HG02938 (cell line): ENCODE measurements around the gene INO80E.
"Not testable (repeated sequence)": the region's sequence is repeated elsewhere in the genome, so short reads cannot be mapped to it uniquely, and the experiment has no call there.

Experiments
- ATAC-seq: cut with Tn5 transposase; IDR thresholded peaks from one replicate; pipeline ENCODE4 v1.9.1; 2021; ENCODE audit warnings: mild to moderate bottlenecking, moderate library complexity; ENCODE audit not compliant: unreplicated experiment

The INO80E gene, protein sequence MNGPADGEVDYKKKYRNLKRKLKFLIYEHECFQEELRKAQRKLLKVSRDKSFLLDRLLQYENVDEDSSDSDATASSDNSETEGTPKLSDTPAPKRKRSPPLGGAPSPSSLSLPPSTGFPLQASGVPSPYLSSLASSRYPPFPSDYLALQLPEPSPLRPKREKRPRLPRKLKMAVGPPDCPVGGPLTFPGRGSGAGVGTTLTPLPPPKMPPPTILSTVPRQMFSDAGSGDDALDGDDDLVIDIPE

DNA sequence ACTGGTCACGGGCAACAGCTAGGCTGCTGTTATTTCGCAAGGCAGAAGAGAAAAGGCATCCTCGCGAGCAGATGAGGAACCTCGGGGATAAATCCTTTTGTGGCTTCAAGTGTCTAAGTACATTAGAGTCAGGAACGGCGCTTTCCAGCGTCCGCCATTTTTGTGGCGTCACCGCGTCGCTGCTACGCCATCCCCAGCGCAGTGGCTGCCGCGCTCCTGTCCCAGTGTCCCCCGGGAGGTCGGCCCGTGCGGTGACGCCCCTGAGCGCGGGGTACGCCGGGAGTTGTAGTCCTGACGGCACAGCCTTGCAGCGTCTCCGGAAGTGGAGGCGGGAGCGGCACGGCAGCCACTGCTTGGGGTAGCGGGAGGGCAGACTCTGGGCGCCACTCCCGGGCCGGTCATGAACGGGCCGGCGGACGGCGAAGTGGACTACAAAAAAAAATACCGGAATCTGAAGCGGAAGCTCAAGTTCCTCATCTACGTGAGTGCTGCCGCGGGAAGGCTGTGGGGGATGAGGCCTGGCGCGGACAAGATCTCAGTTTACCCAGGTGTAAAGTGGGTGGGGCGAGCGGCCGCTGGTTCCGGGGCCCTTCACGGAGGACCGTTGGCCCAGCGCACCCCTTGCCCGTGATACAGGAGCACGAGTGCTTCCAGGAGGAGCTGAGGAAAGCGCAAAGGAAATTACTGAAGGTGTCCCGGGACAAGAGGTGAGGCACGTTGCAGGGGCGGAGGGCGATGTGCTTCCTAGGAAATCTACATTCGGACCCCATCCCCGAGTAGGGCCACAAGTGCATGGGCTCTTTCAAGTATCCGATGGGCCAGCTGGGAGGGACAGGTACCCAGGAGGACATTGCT lies at the start of gene INO80E:
TSS of gene INO80E (plus strand) at position 331 of the 855 bp plus-strand sequence. CDS start at position 401, 70 bp downstream.
- ATAC-seq = peak; percentile 88

DNA sequence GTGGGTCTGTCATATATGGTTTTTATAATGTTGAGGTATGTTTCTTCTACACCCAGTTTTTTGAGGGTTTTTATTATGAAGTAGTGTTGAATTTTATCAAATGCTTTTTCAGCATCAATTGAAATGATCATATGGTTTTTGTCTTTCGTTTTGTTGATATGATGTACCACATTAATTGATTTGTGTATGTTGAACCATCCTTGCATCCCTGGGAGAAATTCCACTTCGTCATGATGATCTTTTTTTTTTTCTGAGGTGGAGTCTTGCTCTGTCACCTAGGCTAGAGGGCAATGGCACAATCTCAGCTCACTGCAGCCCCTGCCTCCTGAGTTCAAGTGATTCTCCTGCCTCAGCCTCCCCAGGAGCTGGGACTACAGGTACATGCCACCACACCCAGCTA lies 48.1 kb upstream of the INO80E start:
- ATAC-seq = no peak

DNA sequence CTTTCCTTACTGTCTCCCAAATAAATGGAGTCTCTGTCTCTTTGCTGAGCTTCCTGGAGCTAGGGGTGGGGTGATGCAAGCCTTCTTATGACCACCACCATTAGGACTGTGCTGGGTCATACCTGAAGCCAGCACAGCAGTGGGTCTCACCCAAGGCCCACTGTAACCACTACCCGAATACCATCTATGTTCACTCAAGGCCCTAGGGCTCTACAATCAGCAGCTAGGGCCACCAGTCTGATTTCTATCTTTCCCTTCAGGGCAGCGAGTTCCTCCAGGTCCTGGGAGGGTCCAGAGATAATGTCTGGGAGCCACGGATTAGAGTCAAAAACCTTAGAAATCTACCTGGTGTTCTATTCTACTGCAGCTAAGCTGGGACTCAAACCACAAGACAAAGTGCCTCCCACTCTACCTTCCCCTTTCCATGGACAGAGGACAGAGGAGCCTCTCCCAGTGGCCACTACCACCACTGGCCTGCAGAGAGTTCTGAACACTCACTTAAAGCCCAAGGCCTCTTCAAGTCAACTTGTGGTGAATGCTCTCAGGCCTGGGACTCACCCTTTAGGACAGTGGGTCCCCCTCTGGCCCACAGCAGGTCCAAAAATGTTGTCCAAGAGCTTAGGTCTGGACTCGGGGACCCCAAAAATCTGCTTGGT lies 45.1 kb upstream of the INO80E start:
- ATAC-seq = no peak

DNA sequence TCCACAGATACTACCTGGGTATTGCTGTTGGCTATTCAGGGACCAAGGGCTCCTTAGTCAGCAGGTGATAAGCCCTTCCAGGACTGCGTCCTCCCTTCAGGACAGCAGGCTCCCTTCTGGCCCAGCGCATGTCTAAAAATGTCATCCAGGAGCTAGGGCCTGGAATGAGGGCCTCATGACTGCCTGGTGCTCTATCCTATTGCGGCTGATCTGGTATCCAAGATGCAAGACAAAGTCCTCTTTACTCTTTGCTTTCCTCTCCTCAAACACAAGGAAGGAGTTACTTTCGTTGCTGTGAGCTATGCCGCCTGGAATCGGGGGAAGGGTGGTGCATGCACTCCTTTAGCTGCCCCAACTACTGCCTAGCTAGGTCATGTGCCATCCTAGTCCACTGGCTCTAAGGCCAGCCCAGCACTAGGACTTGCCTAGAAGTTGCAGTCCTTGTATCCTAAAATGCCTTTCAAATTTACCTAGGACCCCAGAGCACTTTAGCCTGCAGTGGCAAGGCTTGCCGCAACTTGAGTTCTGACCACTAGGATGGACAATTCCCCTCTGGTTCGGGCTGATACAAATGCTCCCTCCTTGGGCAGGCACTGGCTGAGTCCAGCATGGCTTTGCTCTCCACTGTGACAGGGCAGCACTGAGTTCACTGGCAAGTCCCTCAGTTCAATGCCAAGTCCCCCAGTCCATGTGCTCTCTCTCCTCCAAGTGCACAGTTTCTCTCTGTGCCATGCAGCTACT lies 44.2 kb upstream of the INO80E start:
- no peak for ATAC-seq

DNA sequence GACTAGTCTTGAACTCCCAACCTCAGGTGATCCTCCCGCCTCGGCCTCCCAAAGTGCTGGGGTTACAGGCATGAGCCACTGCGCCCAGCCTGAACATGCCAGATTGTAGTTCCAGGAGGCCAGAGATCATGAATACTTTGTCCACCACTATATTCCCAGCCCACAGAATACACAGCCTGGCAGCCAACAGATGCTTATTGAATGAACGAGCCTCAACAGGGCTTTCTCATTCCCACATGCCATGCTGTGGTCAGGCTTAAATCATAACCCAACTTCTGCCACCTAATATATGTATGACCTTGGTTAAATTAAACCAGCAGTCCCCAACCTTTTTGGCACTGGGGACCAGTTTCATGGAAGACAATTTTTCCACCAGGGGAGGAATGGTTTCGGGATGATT lies 37.3 kb upstream of the INO80E start:
- ATAC-seq = no peak

DNA sequence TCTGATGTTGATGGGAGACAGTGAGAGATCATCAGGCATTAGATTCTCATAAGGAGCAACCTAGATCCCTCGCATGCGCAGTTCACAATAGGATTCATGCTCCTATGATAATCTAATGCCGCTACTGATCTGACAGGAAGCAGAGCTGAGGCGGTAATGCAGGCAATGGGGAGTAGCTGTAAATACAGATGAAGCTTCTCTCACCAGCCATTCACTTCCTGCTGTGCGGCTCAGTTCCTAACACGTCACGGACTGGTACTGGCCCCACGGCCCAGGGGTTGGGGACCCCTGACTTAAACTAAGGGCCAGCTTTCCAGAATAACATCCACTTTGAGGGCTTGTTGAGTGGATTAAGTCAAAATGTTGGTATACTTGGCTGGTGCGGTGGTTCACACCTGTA lies 36.7 kb upstream of the INO80E start:
- ATAC-seq = no peak

DNA sequence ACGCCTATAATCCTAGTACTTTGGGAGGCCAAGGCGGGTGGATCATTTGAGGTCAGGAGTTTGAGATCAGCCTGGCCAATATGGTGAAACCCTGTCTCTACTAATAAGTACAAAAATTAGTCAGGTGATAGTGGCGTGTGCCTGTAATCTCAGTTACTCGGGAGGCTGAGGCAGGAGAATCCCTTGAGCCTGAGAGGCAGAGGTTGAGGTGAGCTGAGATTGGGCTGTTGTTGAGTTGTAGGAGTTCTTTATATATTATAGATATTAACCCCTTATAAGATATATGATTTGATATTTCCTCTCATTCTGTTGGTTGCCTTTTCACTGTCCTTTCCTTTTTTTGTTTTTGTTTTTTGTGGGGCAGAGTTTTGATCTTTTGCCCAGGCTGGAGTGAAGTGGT lies 36.2 kb upstream of the INO80E start:
- ATAC-seq = not testable (repeated sequence)

DNA sequence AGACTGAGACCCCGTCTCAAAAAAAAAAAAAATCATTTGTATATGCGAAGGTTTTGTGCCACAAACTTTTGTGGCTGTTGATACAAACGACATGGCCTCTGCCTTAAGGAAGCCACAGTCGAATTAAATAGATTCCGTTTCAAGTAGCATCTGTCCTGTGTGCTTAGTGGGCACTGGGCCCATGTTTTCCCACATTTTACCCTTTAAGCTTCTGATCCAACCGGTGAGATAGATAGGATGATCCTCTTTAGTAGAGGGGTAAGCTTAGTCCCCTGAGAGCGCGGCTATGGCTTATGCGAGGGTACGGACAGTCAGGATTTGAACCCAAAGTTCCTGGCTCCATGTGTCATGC lies 34.9 kb upstream of the INO80E start:
- no peak for ATAC-seq

DNA sequence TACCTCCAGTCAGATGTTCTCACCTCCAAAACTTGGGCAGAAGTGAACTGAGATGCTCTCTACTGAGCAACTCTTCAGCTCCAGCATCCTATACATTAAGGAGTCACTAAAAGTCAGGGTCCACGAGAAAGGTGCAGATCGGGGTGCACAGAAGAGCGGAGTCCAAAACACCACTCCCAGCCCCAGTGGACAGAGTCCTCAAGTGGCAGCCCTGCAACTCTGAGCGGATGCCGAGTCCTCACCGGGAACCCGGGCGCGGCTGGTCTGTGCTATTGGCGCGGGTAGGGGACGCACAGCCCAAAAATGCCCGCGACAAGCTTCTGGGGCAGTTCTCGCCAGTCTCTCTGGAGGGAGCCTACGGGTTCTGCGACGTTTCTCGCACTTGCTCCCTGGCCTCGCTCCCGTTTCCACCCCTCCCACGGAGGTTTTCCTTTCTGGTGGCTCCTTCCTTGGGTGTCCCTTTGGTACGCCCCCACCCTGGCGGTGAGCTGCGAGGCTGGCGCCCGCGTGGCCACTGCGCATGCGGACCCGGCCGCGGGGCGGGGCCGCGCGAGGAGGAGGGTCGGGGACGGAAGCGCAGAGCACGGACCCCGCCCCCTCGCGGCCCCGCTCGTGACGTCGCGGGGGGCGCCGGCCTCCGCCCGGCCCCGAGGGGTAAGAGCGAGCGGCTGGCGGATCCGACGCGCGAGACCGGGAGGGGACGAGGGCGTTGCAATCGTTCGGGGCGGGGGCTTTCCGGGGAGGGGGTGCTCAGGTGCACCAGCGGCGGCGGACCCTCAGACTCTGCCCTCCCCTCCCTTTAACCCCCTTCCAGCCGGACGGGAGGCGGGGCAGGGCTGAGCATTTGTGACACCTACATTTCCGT lies 34.3 kb upstream of the INO80E start, which contains the start of gene TMEM219:
TSS of gene TMEM219 (plus strand) at position 601 of the 865 bp plus-strand sequence. CDS start 1,065 bp downstream, outside the sequence.
- peak; percentile 66 for ATAC-seq

DNA sequence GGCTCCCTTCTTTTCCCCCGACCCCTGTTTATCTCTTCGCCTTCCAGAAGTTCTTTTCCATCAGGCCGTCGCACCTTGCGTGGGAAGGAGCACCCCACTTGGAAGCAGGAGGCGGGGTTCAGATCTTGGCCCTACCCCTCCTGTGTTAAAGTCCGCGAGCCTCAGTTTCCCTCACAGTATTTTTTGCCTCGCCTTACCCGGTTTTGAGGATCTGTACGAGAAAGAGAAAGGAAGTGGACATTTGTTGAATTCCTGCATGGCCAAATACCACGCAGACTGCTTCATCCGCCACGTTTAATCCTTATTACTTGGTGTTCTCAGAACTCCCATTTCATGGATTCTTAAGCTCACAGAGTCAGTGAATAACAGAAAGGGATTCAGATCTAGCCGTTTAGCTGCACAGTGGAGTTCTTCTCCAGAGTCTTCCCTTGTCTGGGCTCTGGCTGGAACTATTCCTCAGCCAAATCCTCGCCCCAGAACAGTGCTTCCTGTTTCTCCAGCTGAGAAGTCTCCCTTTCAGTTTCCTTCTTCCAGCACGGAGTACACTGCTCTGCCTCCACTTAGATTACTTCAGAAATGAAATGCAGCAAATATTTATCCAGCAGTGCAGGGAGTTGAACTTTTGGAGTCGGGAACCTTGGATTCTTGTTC lies 33.6 kb upstream of the INO80E start:
- ATAC-seq = no peak

DNA sequence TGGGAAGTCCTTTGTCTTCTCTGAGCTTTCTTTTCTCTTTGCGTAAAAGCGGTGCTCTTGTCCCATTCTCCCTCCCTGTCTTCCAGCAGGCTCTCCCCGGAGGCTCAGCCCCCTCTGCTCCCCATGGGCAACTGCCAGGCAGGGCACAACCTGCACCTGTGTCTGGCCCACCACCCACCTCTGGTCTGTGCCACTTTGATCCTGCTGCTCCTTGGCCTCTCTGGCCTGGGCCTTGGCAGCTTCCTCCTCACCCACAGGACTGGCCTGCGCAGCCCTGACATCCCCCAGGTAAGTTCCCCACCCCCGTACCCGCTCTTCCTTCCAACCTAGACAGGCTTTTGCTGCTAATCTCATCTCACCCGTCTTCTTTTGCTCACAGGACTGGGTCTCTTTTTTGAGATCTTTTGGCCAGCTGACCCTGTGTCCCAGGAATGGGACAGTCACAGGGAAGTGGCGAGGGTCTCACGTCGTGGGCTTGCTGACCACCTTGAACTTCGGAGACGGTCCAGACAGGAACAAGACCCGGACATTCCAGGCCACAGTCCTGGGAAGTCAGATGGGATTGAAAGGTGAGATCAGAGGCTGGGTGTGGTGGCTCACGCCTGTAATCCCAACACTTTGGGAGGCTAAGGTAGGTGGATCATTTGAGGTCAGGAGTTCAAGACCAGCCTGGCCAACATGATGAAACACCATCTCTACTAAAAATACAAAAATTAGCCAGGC lies 32.9 kb upstream of the INO80E start:
- no peak for ATAC-seq

DNA sequence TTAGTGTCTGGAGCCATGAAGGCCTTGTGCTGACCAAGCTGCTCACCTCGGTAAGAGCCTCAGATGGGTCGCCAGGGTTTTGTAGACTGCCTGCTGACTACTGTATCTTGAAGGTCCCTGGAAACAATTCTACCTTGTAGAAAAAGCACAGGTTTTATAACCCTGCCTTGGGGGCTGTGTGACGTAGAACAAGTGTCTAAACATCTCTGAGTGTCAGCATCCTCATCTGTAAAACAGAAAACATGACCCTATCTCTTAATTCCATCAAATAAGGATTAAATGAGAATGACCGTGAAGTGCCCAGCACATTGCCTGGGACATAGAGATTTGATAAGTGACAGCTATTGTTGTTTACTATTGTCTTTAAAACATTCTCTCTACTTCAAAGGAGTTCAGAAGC lies 27.8 kb upstream of the INO80E start:
- no peak for ATAC-seq

DNA sequence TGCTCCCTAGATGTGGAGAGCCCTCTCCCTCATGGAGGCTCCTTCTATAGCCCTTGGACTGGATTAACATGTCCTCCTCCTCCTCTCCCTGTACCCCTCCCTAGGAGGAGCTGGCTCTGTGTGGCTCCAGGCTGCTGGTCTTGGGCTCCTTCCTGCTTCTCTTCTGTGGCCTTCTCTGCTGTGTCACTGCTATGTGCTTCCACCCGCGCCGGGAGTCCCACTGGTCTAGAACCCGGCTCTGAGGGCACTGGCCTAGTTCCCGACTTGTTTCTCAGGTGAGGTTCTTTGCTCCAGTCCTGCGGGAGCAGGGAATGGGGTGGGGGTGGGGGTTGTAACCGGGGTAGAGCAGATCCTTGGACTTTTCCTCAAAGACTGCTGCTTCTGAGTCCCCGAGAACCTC lies 24.7 kb upstream of the INO80E start:
- no peak for ATAC-seq

DNA sequence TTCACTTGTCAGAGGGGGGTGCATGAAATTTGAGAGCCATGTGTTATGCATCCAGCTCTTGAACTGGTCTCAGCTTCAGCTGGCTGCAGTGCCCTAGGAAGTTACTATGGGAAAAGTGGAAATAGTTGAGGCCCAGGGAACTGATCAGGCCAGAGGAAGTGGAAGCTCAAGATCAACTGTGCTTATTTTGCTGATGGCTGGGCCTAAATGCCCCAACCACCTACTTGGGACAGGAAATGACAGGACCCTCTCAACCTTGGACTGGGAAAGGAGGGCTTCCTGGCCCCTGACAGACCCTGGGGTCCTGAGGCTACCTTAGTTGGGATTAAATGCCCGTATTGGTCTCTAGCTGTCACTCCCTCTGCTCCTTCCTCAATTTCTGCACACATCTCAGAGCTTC lies 23.5 kb upstream of the INO80E start:
- no peak for ATAC-seq

DNA sequence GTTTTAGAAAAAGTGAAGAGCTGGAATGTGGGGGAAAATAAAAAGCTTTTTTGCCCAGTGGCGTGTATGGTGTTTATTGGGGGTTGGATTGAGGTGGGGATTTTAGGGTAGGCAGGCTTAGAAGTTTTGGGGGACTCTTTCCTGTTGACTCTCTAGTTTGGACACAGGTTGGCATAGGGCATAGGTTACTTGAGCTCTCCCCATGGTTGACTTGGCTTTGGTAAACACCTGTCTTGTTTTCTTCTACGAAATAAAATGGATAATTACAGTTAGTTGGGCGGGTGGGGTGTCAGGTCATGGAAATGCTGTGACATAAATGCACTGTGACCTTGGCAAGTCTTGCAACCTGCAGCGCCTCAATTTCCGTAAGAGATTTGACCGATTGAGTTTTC lies 23.1 kb upstream of the INO80E start:
- ATAC-seq = no peak

DNA sequence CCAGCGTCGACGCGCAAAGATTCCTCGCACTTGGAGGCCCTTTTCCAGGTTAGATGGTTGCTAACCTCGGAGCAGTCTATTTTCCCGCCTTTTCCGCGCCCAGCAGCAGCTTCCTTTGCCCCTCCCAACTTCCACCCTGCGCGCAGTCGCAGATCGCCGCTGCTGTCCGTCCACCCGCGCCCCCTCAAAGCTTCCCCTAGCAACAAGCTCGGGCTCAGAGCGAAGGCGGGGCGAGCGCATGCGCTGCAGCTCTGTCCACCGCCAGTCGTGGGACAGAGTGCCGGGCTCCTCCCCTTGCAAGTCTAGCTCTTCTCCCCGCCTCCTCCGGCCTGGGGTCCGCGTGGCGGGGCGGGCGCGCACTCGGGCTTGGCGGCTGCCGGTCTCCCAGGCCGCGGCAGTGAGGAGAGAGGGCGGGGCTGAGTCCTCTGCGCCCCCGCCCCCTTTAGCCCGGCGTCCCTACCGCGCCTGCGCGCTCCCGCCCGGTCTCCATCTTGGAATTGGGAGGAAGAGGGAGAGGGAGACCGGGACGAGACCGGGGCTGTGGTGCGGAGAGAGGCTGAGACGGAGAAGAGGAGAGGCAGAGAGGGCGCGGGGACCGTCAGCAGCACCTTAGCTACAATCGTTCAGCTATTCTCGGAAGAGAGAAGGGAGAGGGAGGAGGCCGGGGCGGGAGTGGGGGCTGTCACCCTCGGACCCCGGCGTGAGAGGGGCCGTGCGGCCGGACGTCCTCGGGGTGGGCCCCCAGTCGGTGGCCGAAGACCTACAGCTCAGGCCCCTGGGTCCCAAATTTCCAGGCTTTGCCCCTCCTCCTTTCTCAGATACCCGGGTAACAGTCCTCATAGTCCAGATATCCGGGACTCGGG lies 22.4 kb upstream of the INO80E start, which contains the start of gene TAOK2:
TSS of gene TAOK2 (plus strand) at position 485 of the 863 bp plus-strand sequence. CDS start 3,905 bp downstream, outside the sequence.
- ATAC-seq = peak; percentile 91

DNA sequence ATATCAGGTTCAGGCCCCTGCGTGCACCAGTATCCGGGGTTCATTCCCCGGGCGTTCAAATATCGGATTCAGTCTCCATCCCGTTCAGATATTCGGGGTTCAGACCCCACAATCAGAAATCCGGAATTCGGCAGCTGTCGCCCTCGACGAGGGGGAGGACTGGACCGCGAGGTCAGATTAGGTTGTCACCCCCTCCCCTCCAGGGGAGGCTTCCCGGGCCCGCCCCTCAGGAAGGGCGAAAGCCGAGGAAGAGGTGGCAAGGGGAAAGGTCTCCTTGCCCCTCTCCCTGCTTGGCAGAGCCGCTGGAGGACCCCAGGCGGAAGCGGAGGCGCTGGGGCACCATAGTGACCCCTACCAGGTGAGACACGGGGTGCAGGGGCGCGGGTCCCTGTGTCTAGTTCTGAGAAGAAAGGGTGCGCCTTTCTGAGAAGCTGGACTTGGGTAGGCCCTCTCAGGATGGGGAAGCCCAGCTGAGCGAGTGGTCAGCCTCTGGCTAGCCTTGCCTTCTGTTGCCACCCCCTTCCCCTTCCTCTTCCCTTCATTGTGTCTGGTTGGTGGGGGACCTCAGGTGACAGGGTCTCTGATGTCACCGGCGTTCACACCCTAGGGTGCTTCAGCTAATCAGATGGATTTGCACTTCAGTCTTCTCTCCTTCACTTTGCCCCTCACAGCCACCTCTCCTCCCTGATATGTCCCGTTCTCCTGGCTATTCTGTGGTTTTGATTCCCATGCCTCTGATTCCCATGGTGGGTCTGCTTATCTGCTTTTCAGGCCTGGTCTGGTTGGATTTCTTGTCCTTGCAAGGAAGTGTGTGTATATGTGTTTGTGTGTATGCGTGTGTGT lies 21.5 kb upstream of the INO80E start:
- ATAC-seq = no peak
